NCI-H1694 treated with DMSO at 0.1 percent for 48 hours (cell line): ENCODE measurements around the gene FLAD1.

ENCODE experiments used
- DNase-seq: peaks from one replicate; lab custom pipeline; 2025; lab: John Stamatoyannopoulos, UW

FLAD1 gene

GRCh38 chr1:155004352-155005075, 21.4 kb downstream of the FLAD1 start:
- no peak for DNase-seq

DNA sequence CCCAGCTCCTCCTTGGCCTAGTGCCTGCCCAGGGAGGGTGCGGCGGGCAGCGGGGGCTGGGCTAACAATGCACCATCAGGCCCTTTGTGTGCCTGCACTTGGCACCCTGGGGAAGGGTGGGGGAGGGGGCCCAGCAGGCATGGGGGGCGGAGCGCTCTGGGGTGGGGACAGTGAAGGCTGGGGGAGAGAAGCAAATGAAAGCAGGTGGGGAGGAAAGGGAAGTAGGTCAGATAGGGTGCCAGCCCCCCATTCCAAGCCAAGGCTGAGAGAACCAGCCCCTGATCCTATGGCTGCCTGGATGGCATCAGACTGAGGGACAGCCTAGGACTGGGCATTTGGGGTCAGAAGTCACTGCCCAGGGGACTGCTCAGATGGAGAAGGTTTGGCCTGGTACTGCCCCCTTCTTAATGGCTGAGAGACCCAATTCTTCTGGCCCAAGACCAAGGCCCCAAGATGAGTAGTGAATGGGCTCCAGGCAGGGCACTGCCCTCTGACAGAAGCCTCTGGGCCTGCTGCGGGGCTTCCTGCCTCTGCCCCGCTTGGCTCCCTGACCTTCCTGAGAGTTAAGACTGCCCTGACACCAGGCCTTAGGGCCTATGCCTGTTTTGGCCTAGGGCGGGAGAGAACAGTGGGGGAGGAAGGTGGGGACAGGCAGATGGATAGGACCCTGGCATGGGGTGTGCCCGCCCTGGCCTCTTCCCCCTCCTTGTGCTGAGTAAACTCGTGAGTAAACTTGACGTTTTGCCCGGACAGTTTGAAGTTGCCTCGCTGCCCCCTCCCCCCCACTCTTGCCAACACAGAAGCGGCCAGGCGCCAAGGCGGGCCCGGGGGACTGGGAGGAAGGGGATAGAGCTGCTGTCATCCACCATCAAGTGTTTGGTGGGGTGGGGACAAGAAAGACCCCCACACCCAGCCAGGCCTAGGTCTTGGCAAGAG, 22.2 kb downstream of the FLAD1 start:
- no peak for DNase-seq

DNA sequence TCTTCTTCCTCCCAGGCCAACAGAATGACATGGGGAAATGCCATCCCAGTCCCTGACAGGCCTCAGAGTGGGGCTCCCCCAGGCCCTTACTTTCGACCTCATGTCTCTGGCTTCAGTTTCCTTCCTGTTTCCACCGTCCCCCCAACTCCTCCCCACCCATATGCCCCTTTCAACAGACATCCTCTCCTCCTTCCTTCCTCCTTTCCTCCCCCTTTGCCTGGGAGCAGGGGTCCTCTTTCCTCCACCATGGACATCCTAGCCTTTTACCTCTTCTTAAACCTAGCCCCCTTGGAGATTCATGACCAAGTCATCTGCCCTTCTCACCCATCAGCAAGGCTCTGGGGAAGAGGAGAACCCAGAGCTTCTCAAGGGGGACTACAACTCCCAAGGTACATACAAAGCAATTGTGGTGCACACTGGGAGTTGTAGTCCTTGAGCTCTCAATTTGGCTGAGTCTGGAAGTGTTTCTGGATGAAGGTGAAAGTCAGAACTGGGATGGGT, 23.5 kb downstream of the FLAD1 start:
- DNase-seq = peak; percentile 48

DNA sequence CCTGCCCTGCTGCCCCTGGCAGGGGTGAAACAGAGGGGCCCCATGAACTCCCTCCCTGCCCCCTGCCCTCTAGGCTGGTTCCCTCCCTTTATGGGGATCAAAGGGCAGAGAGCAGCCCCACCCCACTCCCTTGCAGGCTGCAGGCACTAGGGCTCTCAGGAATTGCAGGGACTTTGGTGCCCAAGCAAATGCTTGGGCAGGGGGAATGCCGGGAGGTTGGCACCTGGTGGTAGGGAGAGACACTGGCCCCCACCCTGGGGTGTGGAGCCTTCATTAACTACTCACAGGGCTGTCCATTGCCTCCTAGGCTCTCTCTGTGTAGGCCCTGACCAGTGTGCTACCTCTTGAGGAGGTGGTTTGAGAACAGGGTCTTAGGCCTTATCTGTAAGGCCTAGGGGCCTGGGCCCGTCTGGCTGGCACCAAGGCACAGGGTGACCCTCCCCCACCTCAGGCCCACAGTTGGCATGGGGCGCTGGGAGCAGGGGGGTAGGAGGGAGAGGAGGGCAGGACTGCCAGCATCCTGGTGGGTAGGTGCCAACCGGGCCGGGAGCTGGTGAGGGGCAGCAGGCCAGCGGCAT, 24.2 kb downstream of the FLAD1 start:
- no peak for DNase-seq

DNA sequence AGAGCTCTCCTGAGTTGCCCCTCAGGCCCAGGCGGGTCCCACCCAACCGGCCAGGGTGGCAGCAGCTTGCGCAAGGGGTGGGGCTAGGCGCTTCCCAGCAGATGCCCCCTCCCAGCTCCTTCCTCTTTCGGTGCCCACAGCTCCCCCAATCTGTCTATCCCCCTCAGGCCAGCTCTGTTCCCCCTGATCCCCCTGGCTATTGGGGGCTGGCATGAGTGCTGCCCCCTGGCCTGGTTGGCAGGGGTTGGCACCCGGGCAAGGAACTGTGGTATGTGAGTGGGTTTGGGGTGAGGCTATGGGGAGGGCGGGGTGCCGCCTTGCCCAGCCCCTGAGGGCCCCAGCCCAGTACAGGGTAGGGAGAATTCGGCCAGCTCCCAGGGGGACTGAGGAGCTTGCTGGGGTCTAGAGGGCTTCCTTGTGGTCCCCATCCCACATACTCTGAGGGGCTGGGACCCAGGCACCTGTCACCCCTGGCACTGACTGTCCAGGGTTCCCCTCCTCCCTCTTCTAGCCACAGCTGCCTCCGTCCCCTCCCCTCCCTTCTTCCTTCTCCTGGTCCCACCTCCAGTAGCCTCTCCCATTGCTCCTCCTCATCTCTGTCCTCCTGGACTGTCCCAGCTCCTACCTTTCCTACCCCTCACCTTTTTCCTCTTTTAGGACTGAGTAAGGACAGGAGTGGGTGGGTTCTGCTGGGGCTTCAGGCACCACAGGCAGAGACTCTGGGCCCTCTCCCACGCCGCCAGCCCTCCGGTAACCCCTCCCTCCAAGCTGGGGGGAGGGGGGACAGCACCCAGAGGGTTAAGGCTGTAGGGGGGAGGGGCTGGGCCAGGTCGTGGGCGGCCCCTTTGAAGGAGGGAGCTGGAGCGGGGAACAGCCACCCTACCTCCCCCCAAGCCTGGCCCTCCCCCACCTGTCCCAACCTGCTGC, 25.1 kb downstream of the FLAD1 start:
- no peak for DNase-seq

- DNase-seq = no peak
These were observed 26.1 kb downstream of the FLAD1 start for GRCh38 chr1:155009221-155009711.

- DNase-seq = no peak
These were observed 26.6 kb downstream of the FLAD1 start for GRCh38 chr1:155009742-155010141.

DNA sequence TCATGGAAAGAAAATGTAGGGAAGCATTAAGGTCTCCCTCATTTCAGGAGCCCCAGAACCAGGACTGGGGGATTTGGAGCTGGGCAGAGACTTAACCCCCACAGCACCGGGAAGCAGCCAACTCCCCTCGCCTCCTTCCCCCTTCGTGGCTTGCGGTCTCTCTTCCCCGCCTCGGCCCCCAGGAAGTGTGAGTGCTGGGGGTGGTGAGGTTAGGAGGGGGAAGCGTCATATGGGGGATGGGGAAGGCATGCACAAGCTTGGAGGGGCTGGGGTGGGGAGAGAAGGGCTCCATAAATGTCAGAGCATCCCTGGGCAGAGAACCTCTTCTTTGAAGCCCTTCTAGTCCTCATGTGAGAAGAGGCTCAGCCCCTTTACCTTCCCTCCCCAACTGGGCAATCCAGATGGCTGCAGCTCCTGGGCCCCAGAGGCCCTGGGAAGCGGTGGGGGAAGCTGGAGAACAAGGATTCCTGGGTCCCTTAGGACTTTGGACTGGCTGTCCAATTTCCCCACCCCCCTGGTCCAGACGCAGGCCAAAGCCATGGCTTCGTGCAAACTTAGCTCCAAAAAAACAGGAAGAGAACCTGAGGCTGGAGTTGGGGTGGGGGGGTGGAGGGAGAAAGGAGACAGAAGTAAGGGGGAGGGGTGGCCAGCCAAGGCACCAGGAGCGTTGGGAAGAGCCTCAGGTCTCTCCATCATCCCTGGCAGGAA, 27.2 kb downstream of the FLAD1 start:
- no peak for DNase-seq

- DNase-seq = no peak
These were observed 27.9 kb downstream of the FLAD1 start for GRCh38 chr1:155011004-155011416.

DNA sequence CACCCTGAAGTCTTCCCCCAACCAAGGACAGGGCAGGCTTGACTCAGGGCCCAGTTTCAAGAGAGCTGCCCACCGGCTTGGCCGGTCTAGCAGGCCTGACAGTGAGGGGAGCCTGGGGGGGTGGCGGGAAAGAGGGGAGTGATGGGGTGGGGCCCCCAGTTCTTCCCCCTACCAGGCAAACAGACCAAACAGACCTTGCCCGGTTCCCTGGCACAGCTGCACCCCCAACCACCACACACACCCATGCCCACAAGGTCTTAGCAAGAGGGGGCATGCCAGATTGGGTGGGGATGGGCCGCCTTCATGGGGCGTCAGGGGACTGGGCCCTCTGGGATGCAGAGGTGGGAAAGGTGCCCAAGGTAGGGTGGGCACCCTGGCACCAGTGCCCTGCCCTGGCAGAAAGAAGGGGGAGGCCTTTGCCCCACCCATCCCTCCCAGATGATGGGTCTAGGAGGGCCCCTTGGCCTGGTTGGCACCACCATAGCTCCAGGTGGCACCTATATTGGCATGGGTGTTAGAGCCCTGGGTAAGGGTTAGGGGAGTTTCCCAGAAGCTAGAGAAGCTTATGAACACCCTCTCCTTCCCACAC, 28.4 kb downstream of the FLAD1 start:
- DNase-seq = no peak

GRCh38 chr1:155012026-155012546, 28.9 kb downstream of the FLAD1 start:
- no peak for DNase-seq

- no peak for DNase-seq
These were observed 29.8 kb downstream of the FLAD1 start for GRCh38 chr1:155012776-155013602.

GRCh38 chr1:155013632-155014031, 30.5 kb downstream of the FLAD1 start:
- no peak for DNase-seq

- DNase-seq = no peak
These were observed 31.8 kb downstream of the FLAD1 start for GRCh38 chr1:155014709-155015508.

- DNase-seq = no peak
These were observed 32.5 kb downstream of the FLAD1 start for GRCh38 chr1:155015527-155016230.

DNA sequence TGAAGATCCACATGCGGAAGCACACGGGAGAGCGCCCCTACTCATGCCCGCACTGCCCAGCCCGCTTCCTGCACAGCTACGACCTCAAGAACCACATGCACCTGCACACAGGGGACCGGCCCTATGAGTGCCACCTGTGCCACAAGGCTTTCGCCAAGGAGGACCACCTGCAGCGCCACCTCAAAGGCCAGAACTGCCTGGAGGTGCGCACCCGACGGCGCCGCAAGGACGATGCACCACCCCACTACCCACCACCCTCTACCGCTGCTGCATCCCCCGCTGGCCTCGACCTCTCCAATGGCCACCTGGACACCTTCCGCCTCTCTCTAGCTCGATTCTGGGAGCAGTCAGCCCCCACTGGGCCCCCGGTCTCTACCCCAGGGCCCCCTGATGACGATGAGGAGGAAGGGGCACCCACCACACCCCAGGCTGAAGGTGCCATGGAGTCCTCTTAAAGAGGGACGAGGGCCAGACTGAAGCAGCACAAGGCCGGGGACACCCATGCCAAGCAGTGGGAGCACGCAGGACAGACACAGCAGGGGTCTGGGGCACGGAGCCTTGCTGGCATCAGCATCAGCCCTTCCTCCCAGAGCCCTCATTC, 33.2 kb downstream of the FLAD1 start:
- DNase-seq = no peak
